NOMO-1 (cell line): ENCODE measurements around the gene TMTC1.

ENCODE experiments used
- DNase-seq, 2 experiments: peaks; one replicate each; lab custom pipeline; 2025; ENCODE audit not compliant: unreplicated experiment in 2 of 2; lab: John Stamatoyannopoulos, UW

Gene TMTC1

DNA sequence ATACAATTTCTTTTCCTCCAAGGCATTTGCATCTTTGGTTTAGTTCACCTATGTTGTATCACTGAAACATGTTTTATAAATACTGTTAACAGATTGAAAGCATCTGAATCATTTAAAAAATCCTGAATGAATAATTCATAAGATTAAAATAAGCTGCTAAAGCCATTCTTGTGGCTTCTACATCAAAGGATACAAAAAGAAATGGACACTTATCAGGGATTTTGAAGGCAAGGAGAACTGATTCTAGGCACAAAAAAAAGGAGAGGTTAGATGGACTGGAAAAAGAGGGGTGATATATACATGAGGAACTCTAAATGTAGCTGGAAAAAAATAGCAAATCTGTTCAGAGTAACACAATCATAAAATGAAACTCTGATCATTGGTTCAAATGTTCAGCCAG, 280.5 kb downstream of the TMTC1 start:
- no peak for DNase-seq

DNA sequence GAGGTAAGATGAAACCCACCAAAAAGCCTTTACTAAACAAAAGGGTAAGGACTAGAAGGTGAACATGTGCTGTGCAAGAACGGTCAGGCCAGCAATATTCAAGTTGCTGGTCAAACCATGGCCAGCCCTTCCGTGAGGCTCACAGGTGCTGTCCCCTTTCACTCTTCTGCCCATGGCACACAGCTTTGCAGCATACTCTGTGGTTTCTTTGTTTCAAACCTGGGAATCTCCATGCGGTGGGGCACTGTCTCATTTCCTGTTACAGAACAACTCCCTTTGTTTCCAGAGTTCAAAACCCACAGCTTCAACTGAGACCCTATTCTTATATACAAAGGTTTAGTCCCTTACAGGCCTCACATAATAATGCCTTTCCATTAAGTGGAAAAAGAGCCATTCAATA, 284.5 kb downstream of the TMTC1 start:
- no peak for DNase-seq

DNA sequence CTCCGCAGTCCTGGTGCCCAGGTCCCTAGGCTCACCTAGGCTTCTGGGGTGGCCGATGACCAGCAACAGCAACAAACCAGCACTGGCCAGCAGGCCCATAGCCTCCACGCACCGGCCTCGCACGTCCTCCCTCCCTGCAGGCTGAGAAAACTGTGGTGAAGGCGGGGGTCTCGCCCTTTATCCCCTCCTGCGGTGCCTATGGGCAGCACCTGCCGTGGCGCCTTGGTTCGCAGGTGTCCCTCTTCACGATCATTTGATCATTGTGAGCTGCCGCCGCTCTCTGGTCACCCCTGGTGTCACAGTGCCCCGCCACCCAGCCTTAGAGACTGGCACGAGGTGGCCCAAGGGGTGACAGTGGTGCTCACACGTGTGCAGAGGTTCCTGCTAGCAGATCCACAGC, 286.2 kb downstream of the TMTC1 start, which contains the start of gene OVCH1:
Gene OVCH1 (minus strand): TSS at position 99 of the 400 bp plus-strand sequence. CDS start 0 bp downstream, at position 99.
- no peak for DNase-seq

DNA sequence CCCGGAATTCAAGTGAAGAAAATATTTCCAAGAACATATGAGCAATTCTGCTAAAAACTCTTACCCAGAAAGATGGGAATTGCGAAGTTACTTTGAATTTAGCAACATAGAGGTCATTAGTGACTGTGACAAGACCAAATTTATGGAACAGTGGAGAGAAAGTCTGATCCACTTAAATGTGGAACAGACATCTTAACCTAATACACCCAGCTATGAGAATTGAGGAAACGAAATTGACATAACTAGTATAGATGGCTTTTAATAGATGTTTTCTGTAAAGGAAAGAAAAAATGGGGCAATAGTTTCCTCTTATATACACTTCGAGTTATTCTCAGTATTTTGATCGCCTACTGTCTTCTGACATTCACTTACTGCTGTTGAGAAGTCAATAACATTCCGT, 290.9 kb downstream of the TMTC1 start:
- peak; percentile 63 to 95 for DNase-seq

DNA sequence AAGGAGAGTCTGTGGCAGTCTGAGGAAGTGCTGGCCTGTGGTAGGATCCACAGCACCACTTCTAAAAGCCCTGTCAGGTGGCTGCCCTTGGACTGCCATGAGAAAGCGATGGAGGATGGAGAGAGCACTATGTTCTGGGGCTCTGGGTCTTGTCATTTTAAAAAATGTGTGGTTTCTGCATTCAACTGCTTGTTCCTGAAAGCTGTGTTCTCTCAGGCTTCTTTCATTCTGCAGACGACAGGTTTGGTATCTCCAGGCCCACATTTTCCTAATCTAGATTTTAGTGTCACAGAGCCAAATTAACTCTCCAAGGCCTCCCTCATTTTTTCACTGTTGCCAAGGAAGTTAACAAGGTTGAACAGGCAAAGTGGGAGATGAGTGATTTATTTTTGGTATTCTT, 296.8 kb downstream of the TMTC1 start:
- no peak for DNase-seq

DNA sequence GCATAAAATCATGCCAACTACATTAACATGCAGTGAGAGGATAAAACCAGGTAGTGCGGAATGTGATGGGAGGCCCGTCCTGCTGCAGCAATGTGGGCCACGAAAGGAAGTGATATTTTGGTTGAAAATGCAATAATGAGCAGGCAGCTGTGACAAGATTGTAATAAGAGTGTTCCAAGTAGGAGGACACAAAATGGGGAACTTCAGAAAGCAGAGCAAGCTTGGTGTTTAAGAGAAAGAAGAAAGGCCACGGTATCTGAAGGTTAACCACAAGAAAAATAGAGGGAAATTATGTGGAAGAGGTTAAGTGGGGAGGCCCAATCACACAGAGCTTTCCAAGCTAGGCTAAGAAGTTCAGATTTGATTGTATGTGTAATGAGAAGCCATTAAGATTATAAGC, 320.5 kb downstream of the TMTC1 start:
- peak; percentile 59 to 79 for DNase-seq

DNA sequence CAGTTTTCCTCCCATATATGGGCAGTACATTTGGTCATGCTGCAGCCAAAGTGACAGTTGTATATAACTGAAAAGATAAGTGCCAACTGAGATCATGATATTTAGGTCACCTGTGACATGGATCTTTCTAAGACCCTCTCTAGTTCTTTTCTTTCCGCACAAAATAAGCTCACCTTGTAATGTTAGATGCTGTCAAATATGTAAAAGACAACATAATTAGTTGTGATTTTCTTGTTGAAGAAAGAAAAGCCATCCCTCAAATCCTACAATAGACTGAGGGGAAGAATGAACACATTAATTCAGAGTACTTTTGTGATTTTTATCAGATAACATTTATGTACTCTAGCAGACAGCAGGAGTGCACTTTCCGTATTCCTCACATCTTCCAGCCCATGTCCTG, 323.7 kb downstream of the TMTC1 start:
- DNase-seq, result no peak

DNA sequence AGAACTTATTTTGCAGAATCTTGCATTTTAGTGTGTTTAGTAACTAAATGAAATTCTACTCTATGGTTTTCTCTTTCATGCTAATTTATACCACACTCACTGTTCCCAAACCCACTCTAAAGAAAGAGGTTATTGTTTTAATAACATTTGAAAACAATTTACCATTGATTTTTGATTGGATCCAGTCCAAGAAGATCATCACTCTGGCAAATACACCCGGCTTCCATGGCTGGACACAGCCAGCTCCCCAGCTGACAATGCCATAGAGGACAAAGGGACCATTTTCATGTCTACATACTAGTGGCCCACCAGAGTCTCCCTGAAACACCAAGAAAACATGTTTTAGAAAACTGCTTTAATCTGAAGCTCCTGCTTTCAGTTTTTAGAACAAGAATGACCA, 328.7 kb downstream of the TMTC1 start:
- no peak for DNase-seq

DNA sequence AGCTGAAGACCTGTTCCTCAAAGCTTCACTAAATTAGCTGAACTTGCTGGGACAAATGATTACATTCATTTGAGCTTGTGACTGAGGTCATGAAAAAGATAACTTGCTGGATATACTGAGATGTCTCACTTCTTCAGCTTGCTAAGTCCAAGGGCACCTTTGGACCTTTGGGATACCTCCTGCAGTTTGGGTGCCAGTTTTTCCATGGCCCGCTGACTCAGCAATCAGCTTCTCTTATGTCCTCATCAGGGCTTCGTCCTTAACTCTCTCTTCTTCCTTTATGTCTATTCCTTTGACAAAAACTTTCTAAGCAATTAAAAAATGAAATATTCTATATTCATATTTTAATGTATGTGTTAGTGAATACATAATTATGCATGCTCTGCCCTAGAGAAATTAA, 331.9 kb downstream of the TMTC1 start:
- no peak for DNase-seq
